GM18909 (cell line): Measurements from ENCODE around the gene GOLGA6L1.
"Not testable (repeated sequence)": the region's sequence is repeated elsewhere in the genome, so short reads cannot be mapped to it uniquely, and the experiment has no call there.

ENCODE experiments used
- ATAC-seq: cut with Tn5 transposase; IDR thresholded peaks from one replicate; pipeline ENCODE4 v1.9.1; 2021; ENCODE audit warnings: mild to moderate bottlenecking; ENCODE audit not compliant: unreplicated experiment, poor library complexity

GOLGA6L1 gene

GRCh38 chr15:23136722-23137121 lies at the start of gene GOLGA6L1:
Gene GOLGA6L1 (minus strand): TSS chr15:23136822. CDS start chr15:23136731, 91 bp downstream.
- not testable (repeated sequence) for ATAC-seq

GRCh38 chr15:23181201-23181600 lies 44.6 kb upstream of the GOLGA6L1 start:
- not testable (repeated sequence) for ATAC-seq

- not testable (repeated sequence) for ATAC-seq
These were observed 43.9 kb upstream of the GOLGA6L1 start for GRCh38 chr15:23180547-23180927.

GRCh38 chr15:23179768-23180546 lies 43.3 kb upstream of the GOLGA6L1 start:
- not testable (repeated sequence) for ATAC-seq

- ATAC-seq = not testable (repeated sequence)
These were observed 40.1 kb upstream of the GOLGA6L1 start for GRCh38 chr15:23176683-23177082.

GRCh38 chr15:23175606-23176005 lies 39.0 kb upstream of the GOLGA6L1 start:
- not testable (repeated sequence) for ATAC-seq

- ATAC-seq = not testable (repeated sequence)
These were observed 38.1 kb upstream of the GOLGA6L1 start for GRCh38 chr15:23174609-23175140.

- ATAC-seq = not testable (repeated sequence)
These were observed 3.8 kb downstream of the GOLGA6L1 start for GRCh38 chr15:23132787-23133186.

- no peak for ATAC-seq
These were observed 18.4 kb downstream of the GOLGA6L1 start for GRCh38 chr15:23118208-23118607.

- no peak for ATAC-seq
These were observed 40.8 kb downstream of the GOLGA6L1 start for GRCh38 chr15:23095796-23096195.

- ATAC-seq = no peak
These were observed 53.5 kb downstream of the GOLGA6L1 start for GRCh38 chr15:23083115-23083514.

GRCh38 chr15:23081996-23082737 lies 54.5 kb downstream of the GOLGA6L1 start:
- not testable (repeated sequence) for ATAC-seq

GRCh38 chr15:23081271-23081670 lies 55.4 kb downstream of the GOLGA6L1 start:
- no peak for ATAC-seq

- no peak for ATAC-seq
These were observed 56.9 kb downstream of the GOLGA6L1 start for GRCh38 chr15:23079766-23080165.
